Measurements from ENCODE around the gene TMEM234.

The TMEM234 gene

GRCh38 chr1:32199043-32199716 lies 23.0 kb downstream of the TMEM234 start:
- no peak for DNase-seq

- DNase-seq, result no peak
These were observed 23.7 kb downstream of the TMEM234 start for GRCh38 chr1:32198237-32199042.

- DNase-seq, result no peak
These were observed 24.3 kb downstream of the TMEM234 start for GRCh38 chr1:32197837-32198236.

GRCh38 chr1:32197074-32197473 lies 25.1 kb downstream of the TMEM234 start:
- DNase-seq, result no peak

GRCh38 chr1:32195972-32196823 lies 26.0 kb downstream of the TMEM234 start:
- no peak for DNase-seq

- DNase-seq, result no peak
These were observed 26.6 kb downstream of the TMEM234 start for GRCh38 chr1:32195531-32195930.

- no peak for DNase-seq
These were observed 27.2 kb downstream of the TMEM234 start for GRCh38 chr1:32194984-32195383.

- DNase-seq, result no peak
These were observed 29.8 kb downstream of the TMEM234 start for GRCh38 chr1:32192220-32192948.

GRCh38 chr1:32187850-32188249 lies 34.3 kb downstream of the TMEM234 start:
- DNase-seq, result no peak

GRCh38 chr1:32186491-32186890 lies 35.7 kb downstream of the TMEM234 start:
- DNase-seq, result no peak

GRCh38 chr1:32186077-32186476 lies 36.1 kb downstream of the TMEM234 start:
- DNase-seq, result no peak

- no peak for DNase-seq
These were observed 37.5 kb downstream of the TMEM234 start for GRCh38 chr1:32184650-32185049.

- no peak for DNase-seq
These were observed 40.1 kb downstream of the TMEM234 start for GRCh38 chr1:32182060-32182459.

GRCh38 chr1:32181563-32181962 lies 40.6 kb downstream of the TMEM234 start:
- no peak for DNase-seq

- DNase-seq, result no peak
These were observed 41.1 kb downstream of the TMEM234 start for GRCh38 chr1:32181065-32181464.

- DNase-seq, result no peak
These were observed 41.7 kb downstream of the TMEM234 start for GRCh38 chr1:32180186-32181060.

GRCh38 chr1:32179443-32180185 lies 42.5 kb downstream of the TMEM234 start, which contains the start of gene TXLNA:
Gene TXLNA (plus strand): TSS chr1:32179675. CDS start chr1:32180346, 671 bp downstream.
- DNase-seq, result peak; percentile 94

GRCh38 chr1:32179193-32179442 lies 43.0 kb downstream of the TMEM234 start:
- DNase-seq, result no peak

- DNase-seq, result no peak
These were observed 43.6 kb downstream of the TMEM234 start for GRCh38 chr1:32178380-32179192.

GRCh38 chr1:32172621-32173245 lies 49.4 kb downstream of the TMEM234 start:
- DNase-seq, result no peak
